ENCODE data around the gene CLC.

Gene CLC

DNA sequence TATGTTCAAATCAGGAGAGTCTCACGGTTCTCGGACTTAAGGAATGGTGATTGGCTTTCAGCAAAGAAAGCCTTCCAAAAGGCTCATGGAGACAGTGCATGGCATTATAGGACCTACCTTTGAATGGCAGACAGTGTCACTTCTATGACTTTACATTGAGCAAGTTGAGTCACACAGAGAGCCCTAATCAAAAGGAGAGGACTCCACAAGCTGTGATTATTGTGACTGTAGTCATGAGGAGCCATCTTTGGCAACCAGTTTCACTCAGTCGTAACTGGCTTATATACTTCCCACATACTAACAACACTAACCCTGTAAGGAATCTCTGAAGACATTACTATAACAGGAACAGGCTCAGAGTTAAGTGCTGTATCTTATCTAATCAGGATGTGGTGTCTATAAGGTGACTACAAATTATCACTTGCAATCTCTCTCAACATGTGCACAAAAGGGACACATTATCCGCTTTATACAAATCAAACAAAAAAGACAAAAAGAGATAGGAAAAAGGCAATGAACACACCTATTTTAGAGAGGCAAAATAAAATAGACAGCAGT is 27.4 kb downstream of the CLC start:
- TF ChIP-seq REST (IDR thresholded peaks at IDR 0.05; ENCODE audit: low read depth) (no peak), CREB1 (IDR thresholded peaks at IDR 0.05; ENCODE audit: low read depth) (no peak), EP300 (IDR thresholded peaks at IDR 0.05; ENCODE audit: borderline replicate concordance) (no peak), CEBPB (IDR thresholded peaks at IDR 0.05) (no peak), NFIC (IDR thresholded peaks at IDR 0.05) (no peak), TAF1 (IDR thresholded peaks at IDR 0.05; ENCODE audit: low read depth) (no peak), ZBTB7A (IDR thresholded peaks at IDR 0.05; ENCODE audit: low read depth) (no peak), YY1 (IDR thresholded peaks at IDR 0.05; ENCODE audit: low read depth) (no peak), TCF12 (IDR thresholded peaks at IDR 0.05; ENCODE audit: low read depth) (no peak), TEAD4 (IDR thresholded peaks at IDR 0.05) (no peak), FOXM1 (IDR thresholded peaks at IDR 0.05; ENCODE audit: borderline replicate concordance, low read depth) (no peak), USF1 (IDR thresholded peaks at IDR 0.05) (no peak), RAD21 (IDR thresholded peaks at IDR 0.05; ENCODE audit: low read depth) (no peak), EGR1 (IDR thresholded peaks at IDR 0.05) (no peak)
- TF ChIP-seq, protein P1, sequence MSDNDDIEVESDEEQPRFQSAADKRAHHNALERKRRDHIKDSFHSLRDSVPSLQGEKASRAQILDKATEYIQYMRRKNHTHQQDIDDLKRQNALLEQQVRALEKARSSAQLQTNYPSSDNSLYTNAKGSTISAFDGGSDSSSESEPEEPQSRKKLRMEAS (IDR thresholded peaks at IDR 0.05) = no peak

DNA sequence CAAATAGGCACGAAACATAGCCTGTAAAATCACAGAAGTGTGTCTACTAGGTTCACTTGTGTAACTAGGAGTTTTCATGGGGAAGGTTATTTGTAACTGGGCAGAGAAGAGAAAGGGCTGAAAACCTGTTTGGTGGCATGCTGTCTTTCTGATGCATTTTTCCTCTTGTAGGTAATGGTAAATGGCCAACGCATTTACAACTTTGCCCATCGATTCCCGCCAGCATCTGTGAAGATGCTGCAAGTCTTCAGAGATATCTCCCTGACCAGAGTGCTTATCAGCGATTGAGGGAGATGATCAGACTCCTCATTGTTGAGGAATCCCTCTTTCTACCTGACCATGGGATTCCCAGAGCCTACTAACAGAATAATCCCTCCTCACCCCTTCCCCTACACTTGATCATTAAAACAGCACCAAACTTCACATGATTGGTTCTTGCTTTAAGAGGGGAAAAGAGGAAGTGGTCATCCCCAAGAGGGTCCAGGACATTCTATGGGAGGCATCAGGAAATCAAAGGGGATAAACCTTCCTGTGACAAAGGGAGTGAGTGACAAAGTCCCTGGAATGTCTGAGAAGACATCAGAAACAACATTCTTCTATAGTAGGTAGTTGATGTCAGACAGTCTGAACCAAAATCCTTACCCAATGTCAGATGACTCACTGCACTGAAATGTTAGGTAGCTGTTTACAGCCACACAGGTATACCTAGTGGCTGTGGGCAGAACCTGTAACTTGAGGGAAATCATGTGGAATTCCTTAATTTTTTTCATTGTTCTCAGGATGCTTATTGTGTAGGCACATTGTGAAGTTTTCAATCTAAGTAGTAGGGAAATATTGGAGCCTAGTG is 28.6 kb downstream of the CLC start:
- no peak for TF ChIP-seq FOXM1 (IDR thresholded peaks at IDR 0.05; ENCODE audit: borderline replicate concordance, low read depth)

DNA sequence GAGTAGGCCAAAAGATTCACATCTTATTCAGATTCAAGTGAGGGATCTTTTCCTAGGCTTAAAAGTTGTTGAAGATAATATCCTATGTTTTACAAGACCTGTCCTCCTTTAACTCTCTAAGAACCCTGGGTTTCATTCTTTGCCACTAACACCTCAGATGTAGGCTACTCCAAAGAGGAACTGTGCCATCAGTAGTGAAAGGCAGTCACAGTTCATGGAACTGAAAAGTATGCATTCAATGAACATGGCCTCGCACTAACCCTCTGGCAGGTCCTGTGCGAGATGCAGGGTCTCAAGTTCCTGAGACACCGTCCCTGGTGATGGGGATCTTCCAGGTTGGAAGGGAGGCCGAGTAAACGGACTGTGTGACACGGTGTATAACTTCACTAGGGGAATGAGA is 29.2 kb downstream of the CLC start:
- TF ChIP-seq TCF12 (IDR thresholded peaks at IDR 0.05; ENCODE audit: low read depth) (no peak), NFIC (IDR thresholded peaks at IDR 0.05) (no peak), CREB1 (IDR thresholded peaks at IDR 0.05; ENCODE audit: low read depth) (no peak)

DNA sequence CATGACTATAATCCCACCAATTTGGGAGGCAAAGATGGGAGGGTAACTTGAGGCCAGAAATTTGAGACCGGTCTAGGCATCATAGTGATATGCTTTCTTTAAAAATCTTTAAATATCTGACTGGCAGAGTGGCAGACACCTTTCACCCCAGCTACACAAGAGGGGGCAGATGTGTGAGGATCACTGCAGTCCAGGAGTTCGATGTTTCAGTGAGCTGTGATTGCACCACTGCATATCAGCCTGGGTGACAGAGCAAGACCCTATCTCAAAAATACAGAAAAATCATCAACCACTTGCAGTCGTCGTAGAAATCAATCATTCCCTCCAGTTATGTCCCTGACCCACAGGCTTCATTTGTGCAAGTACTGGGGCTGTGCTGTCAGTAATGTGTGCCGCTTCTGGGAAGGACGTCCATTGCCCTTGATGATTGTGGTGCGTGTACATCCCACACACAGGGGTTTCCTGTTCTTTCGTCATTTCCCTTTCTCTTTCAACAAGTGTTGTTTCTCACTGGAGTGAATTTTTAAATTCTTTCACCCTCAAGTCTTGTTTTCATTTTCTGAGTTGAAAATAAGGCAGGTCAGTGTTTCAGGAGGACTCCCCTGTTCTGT is 32.1 kb downstream of the CLC start:
- no peak for TF ChIP-seq REST (IDR thresholded peaks at IDR 0.05; ENCODE audit: low read depth)
- TF ChIP-seq RAD21 (IDR thresholded peaks at IDR 0.05; ENCODE audit: low read depth) = no peak
- TF ChIP-seq TCF12 (IDR thresholded peaks at IDR 0.05; ENCODE audit: low read depth) = no peak
- TF ChIP-seq TEAD4 (IDR thresholded peaks at IDR 0.05) = no peak
- TF ChIP-seq TAF1 (IDR thresholded peaks at IDR 0.05; ENCODE audit: low read depth) = no peak
- TF ChIP-seq, protein P1 (IDR thresholded peaks at IDR 0.05) = no peak
- no peak for TF ChIP-seq EP300 (IDR thresholded peaks at IDR 0.05; ENCODE audit: borderline replicate concordance)
- TF ChIP-seq CEBPB (IDR thresholded peaks at IDR 0.05) = no peak
- TF ChIP-seq CREB1 (IDR thresholded peaks at IDR 0.05; ENCODE audit: low read depth) = no peak

- TF ChIP-seq NFIC (IDR thresholded peaks at IDR 0.05) (peak; percentile 18; the same call in 1 of the 2 replicates), CEBPB (IDR thresholded peaks at IDR 0.05) (no peak)
Observed at GRCh38 chr19:39704181-39705044, 33.4 kb downstream of the CLC start, which contains the start of gene LGALS14. TSS of gene LGALS14 (plus strand) at chr19:39704481. CDS start at chr19:39704529, 48 bp downstream.

- no peak for TF ChIP-seq USF1 (IDR thresholded peaks at IDR 0.05)
- no peak for TF ChIP-seq EGR1 (IDR thresholded peaks at IDR 0.05)
Observed at GRCh38 chr19:39701291-39701690, 36.5 kb downstream of the CLC start.

All from Ishikawa (cell line).